ENCODE measurements around the gene CIBAR2.

Gene CIBAR2

GRCh38 chr16:85114909-85115567, 2.8 kb upstream of the CIBAR2 start:
- POLR2A ChIA-PET: interaction anchor here (0.8 kb wide), 1 partner anchor 35 kb away, joined by 4 read pairs; no protein-coding TSS in a partner anchor
- peak; percentile 93 for DNase-seq (ENCODE audit: extremely low spot score)
- CTCF ChIA-PET: interaction anchor here (0.6 to 3.8 kb wide), 68 partner anchors 10 to 787 kb away, joined by 3 to 32 read pairs (median 4); no protein-coding TSS in a partner anchor
- TF ChIP-seq CTCF (IDR thresholded peaks at IDR 0.05; ENCODE audit: control extremely low read depth, extremely low read depth, low read depth, missing control alignments): peak; percentile 98

- ChIA-PET CTCF (interaction anchor here (0.9 to 3.8 kb wide), 10 partner anchors 9 to 503 kb away, joined by 3 to 22 read pairs (median 10); no protein-coding TSS in a partner anchor), POLR2A (no interaction called here)
- no peak for TF ChIP-seq CTCF (IDR thresholded peaks at IDR 0.05; ENCODE audit: control extremely low read depth, extremely low read depth, low read depth, missing control alignments)
- DNase-seq (ENCODE audit: extremely low spot score): no peak
Measured at GRCh38 chr16:85113913-85114312, 1.6 kb upstream of the CIBAR2 start.

- POLR2A ChIA-PET: no interaction called here
- CTCF ChIA-PET: interaction anchor here (1.0 to 3.8 kb wide), 6 partner anchors 10 to 316 kb away, joined by 3 to 22 read pairs (median 7); no protein-coding TSS in a partner anchor
- no peak for TF ChIP-seq CTCF (IDR thresholded peaks at IDR 0.05; ENCODE audit: control extremely low read depth, extremely low read depth, low read depth, missing control alignments)
- DNase-seq (ENCODE audit: extremely low spot score): no peak
Measured at GRCh38 chr16:85113168-85113733, 979 bp upstream of the CIBAR2 start.

- ChIA-PET CTCF (interaction anchor here (1.7 to 2.9 kb wide), 2 partner anchors 10 to 13 kb away, joined by 3 to 11 read pairs; no protein-coding TSS in a partner anchor), POLR2A (no interaction called here)
- no peak for TF ChIP-seq CTCF (IDR thresholded peaks at IDR 0.05; ENCODE audit: control extremely low read depth, extremely low read depth, low read depth, missing control alignments)
- DNase-seq (ENCODE audit: extremely low spot score): no peak
Measured at GRCh38 chr16:85111184-85111583, 1.1 kb downstream of the CIBAR2 start.

- TF ChIP-seq CTCF (IDR thresholded peaks at IDR 0.05; ENCODE audit: control extremely low read depth, extremely low read depth, low read depth, missing control alignments): no peak
- ChIA-PET CTCF (interaction anchor here (1.4 to 1.7 kb wide), 2 partner anchors 9 to 135 kb away, joined by 3 read pairs; no protein-coding TSS in a partner anchor), POLR2A (interaction anchor here (1.0 kb wide), 1 partner anchor 136 kb away, joined by 3 read pairs; no protein-coding TSS in a partner anchor)
- no peak for DNase-seq (ENCODE audit: extremely low spot score)
Measured at GRCh38 chr16:85110105-85110504, 2.2 kb downstream of the CIBAR2 start.

GRCh38 chr16:85107532-85107931, 4.7 kb downstream of the CIBAR2 start:
- no peak for DNase-seq (ENCODE audit: extremely low spot score)
- no peak for TF ChIP-seq CTCF (IDR thresholded peaks at IDR 0.05; ENCODE audit: control extremely low read depth, extremely low read depth, low read depth, missing control alignments)
- POLR2A ChIA-PET: no interaction called here
- CTCF ChIA-PET: interaction anchor here (4.2 kb wide), 1 partner anchor 21 kb away, joined by 20 read pairs; no protein-coding TSS in a partner anchor
